ENCODE measurements around the gene OTOGL. TPM values are rescaled to one million over a fixed set of nuclear protein-coding genes. Genes with fewer than 3 reads are reported as not detected.

OTOGL gene
- total and polyA plus RNA-seq, 10 donors: 0.09 to 0.88 (median 0.23) TPM; not detected in 1

DNA sequence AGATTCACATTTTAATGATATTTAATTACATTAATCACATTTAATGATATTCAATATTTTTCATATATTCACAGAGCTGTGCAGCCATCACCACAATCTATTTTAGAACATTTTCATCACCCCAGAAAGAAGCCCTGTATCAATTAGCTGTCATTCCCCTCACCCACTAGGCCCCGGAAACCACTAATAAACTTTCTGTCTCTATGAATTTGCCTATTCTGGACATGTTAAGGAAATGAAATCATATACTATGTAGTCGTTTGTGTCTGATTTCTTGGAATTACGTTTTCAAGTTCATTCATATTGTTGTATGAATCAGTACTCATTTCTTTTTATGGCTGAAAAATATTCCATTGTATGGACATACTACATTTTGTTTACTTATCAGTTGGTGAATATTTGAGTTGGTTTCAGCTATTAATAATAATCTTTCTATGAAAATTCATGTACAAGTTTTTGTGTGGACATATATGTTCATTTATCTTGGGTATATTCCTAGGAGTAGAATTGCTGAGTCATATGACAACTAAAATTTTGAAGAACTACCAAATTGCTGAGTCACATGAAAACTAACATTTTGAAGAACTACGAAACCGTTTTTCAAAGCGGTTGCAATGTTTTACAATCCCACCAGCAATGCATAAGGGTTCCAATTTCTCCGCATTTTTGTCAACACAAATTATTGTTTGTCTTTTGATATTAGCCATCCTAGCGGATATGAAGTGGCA is 11.7 kb upstream of the OTOGL start:
- no peak overlapping the region for H3K27ac ChIP-seq
- TF ChIP-seq POLR2AphosphoS5 (IDR thresholded peaks at IDR 0.05): no peak
- TF ChIP-seq, protein P1, sequence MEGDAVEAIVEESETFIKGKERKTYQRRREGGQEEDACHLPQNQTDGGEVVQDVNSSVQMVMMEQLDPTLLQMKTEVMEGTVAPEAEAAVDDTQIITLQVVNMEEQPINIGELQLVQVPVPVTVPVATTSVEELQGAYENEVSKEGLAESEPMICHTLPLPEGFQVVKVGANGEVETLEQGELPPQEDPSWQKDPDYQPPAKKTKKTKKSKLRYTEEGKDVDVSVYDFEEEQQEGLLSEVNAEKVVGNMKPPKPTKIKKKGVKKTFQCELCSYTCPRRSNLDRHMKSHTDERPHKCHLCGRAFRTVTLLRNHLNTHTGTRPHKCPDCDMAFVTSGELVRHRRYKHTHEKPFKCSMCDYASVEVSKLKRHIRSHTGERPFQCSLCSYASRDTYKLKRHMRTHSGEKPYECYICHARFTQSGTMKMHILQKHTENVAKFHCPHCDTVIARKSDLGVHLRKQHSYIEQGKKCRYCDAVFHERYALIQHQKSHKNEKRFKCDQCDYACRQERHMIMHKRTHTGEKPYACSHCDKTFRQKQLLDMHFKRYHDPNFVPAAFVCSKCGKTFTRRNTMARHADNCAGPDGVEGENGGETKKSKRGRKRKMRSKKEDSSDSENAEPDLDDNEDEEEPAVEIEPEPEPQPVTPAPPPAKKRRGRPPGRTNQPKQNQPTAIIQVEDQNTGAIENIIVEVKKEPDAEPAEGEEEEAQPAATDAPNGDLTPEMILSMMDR (IDR thresholded peaks at IDR 0.05 in 8 of 11, conservative IDR thresholded peaks at IDR 0.05 in 3 of 11): no peak
- TF ChIP-seq POLR2A (IDR thresholded peaks at IDR 0.05): no peak
- no peaks in the 10 kb centered on the region for H3K9me3 ChIP-seq
- no peaks in the 10 kb centered on the region for H3K36me3 ChIP-seq
- DNase-seq: no peak
- intact Hi-C loops (cut with DNase I; ENCODE audit: low total_unique reads): no loop called here
- peaks cover 0 to 4% (median 0%) of the 10 kb centered on the region in 7 donors for H3K27me3 ChIP-seq (replicated peaks in 1 of 7)
- WGBS, 5 donors: 72 to 88% (median 80%) methylated on average over 8 of the region's 8 CpGs
- H3K4me1 ChIP-seq: peaks cover 0 to 10% (median 0%) of the 10 kb centered on the region in 6 donors
- no peak overlapping the region for H3K4me3 ChIP-seq

DNA sequence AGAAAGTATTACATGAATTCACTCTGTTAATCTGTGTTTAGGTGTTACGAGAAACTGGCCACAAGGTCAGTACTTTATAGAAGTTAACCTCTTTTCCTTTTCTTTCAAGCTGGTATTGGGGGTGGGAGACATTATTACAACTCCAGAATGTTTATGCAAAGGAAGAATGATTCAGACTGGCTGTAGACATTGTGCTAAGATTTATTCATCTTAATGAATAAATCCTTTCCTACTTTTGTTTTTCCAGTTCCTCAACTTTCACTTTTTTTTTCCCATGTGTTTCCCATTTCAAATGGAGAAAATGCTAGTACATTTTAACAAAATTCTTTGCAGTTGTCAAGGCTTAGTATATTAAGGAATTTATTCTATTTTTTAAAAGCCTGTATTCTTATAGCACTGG is 1.3 kb downstream of the OTOGL start:
- DNase-seq: no peak
- 68 to 90% (median 78%) methylated on average over 1 of the region's 1 CpG for WGBS, 5 donors

DNA sequence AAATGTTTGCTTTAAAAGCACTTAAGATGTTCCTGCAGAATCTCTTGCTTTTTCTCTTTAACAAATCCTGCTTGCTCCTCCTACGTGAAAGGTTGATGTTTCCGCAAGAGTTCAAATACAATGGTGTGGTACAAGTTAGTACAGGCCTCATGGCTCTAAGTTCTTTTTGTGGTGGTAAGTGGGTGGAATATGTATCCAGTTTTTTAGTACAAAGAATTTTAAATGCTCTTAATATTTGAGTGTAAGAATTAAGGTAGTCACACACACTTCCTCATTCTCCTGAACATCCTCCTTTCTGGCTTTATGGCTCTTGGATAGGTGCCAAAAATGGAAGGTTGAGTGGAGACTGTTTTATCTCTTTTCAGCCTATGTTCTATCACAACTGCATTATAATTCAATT is 1.8 kb downstream of the OTOGL start:
- DNase-seq: no peak
- intact Hi-C loops (cut with DNase I; ENCODE audit: low total_unique reads): no loop called here
- Histone ChIP-seq H3K4me3 (no peak overlapping the region), H3K27me3 (replicated peaks in 1 of 7) (no peaks in the 10 kb centered on the region), H3K36me3 (no peaks in the 10 kb centered on the region), H3K9me3 (no peaks in the 10 kb centered on the region), H3K27ac (no peak overlapping the region), H3K4me1 (no peaks in the 10 kb centered on the region)
- TF ChIP-seq, protein P1 (IDR thresholded peaks at IDR 0.05 in 8 of 11, conservative IDR thresholded peaks at IDR 0.05 in 3 of 11): no peak
- TF ChIP-seq POLR2AphosphoS5 (IDR thresholded peaks at IDR 0.05) (no peak), POLR2A (IDR thresholded peaks at IDR 0.05) (no peak)
- WGBS, 5 donors: 71 to 79% (median 73%) methylated on average over 2 of the region's 2 CpGs

More for the DNA sequence above, 1.3 kb downstream of the OTOGL start:
- no peak overlapping the region for H3K27ac ChIP-seq
- H3K9me3 ChIP-seq: no peaks in the 10 kb centered on the region
- intact Hi-C loops (cut with DNase I; ENCODE audit: low total_unique reads): no loop called here
- no peaks in the 10 kb centered on the region for H3K4me1 ChIP-seq
- TF ChIP-seq, protein P1 (IDR thresholded peaks at IDR 0.05 in 8 of 11, conservative IDR thresholded peaks at IDR 0.05 in 3 of 11): no peak
- no peaks in the 10 kb centered on the region for H3K36me3 ChIP-seq
- no peak overlapping the region for H3K4me3 ChIP-seq
- no peaks in the 10 kb centered on the region for H3K27me3 ChIP-seq (replicated peaks in 1 of 7)

DNA sequence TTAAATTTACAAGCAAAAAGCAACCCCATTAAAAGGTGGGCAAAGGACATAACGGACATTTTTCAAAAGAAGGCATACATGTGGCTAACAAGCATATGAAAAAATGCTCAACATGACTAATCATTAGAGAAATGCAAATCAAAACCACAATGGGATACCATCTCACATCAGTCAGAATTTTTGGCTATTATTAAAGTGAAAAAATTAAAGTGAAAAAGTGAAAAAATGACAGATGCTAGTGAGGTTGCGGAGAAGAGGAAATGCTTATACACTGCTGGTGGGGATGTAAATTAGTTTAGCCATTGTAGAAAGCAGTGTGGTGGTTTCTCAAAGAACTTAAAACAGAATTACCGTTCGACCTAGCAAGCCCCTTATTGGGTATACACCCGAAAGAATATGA is 7.9 kb downstream of the OTOGL start:
- intact Hi-C loops (cut with DNase I; ENCODE audit: low total_unique reads): no loop called here
- no peaks in the 10 kb centered on the region for H3K4me1 ChIP-seq
- WGBS, 5 donors: 80 to 94% (median 87%) methylated on average over 5 of the region's 5 CpGs
- peaks cover 0 to 3% (median 0%) of the 10 kb centered on the region in 8 donors for H3K9me3 ChIP-seq
- H3K27ac ChIP-seq: no peak overlapping the region
- no peaks in the 10 kb centered on the region for H3K27me3 ChIP-seq (replicated peaks in 1 of 7)
- DNase-seq: no peak
- TF ChIP-seq, protein P1 (IDR thresholded peaks at IDR 0.05 in 8 of 11, conservative IDR thresholded peaks at IDR 0.05 in 3 of 11): no peak
- TF ChIP-seq POLR2AphosphoS5 (IDR thresholded peaks at IDR 0.05): no peak
- TF ChIP-seq POLR2A (IDR thresholded peaks at IDR 0.05): no peak
- H3K4me3 ChIP-seq: no peak overlapping the region
- H3K36me3 ChIP-seq: no peaks in the 10 kb centered on the region
